CD4-positive, alpha-beta T cell (primary cell): Measurements from ENCODE around the gene PPP1R9B. TPM values are rescaled to one million over a fixed set of nuclear protein-coding genes. Genes with fewer than 3 reads are reported as not detected.

Experiments
- ATAC-seq: fragments of 200-7000 bp; cut with Tn5 transposase; one replicate; pipeline ENCODE4 v1.10.0; 2022; ENCODE audit warnings: mild to moderate bottlenecking; ENCODE audit not compliant: poor library complexity
- CTCF ChIA-PET: fragments of 350-600 bp; sonication (Branson Sonifier 250); formaldehyde crosslinking; loops from one replicate; lab custom pipeline; 2021; ENCODE audit warnings: antibody characterized with exemption, inconsistent platforms; lab: Charles Lee
- POLR2A ChIA-PET: fragments of 350-600 bp; sonication (Branson Sonifier 250); formaldehyde crosslinking; loops from one replicate; lab custom pipeline; 2021; ENCODE audit warnings: antibody characterized with exemption, inconsistent platforms; lab: Charles Lee
- DNase-seq, 14 experiments: peaks; one replicate each; pipeline ENCODE4 v3.0.0-alpha.2; 2013 to 2020; ENCODE audit warnings: mixed read lengths in 2 of 14
- H3K27ac ChIP-seq, 2 donors: one replicate each; pipeline versions ENCODE4 v1.5.1 to v1.7.0; 2013; ENCODE audit warnings: low read length in 2 of 2, low read depth in 1 of 2, mild to moderate bottlenecking in 1 of 2
- H3K27me3 ChIP-seq, 2 experiments: 1 replicate in 1 of 2; 2 replicates in 1 of 2; pipeline versions ENCODE4 v1.6.1 to v1.7.0; 2013; ENCODE audit warnings: low read length in 2 of 2, control low read depth in 1 of 2, mild to moderate bottlenecking in 1 of 2, moderate library complexity in 1 of 2; ENCODE audit not compliant: insufficient read depth in 2 of 2, control insufficient read depth in 1 of 2
- H3K36me3 ChIP-seq: one replicate; pipeline ENCODE4 v1.6.1; 2013; ENCODE audit warnings: low read length, control low read depth; ENCODE audit not compliant: insufficient read depth
- H3K4me1 ChIP-seq: one replicate; pipeline ENCODE4 v1.6.1; 2013; ENCODE audit warnings: low read length, control low read depth; ENCODE audit not compliant: insufficient read depth
- H3K4me3 ChIP-seq: one replicate; pipeline ENCODE4 v1.5.1; 2013; ENCODE audit warnings: mild to moderate bottlenecking, low read length, moderate library complexity
- H3K9me3 ChIP-seq, 2 experiments: 1 replicate in 1 of 2; 2 replicates in 1 of 2; pipeline versions ENCODE4 v1.6.1 to v1.7.0; 2013; ENCODE audit warnings: low read length in 2 of 2, mild to moderate bottlenecking in 2 of 2, control low read depth in 1 of 2, moderate library complexity in 1 of 2; ENCODE audit not compliant: control insufficient read depth in 1 of 2, insufficient read depth in 1 of 2
- H3K27ac Mint-ChIP-seq: one replicate; pipeline ENCODE4 v1.8.0; 2020; ENCODE audit warnings: mixed read lengths
- H3K27me3 Mint-ChIP-seq: one replicate; pipeline ENCODE4 v1.8.0; 2021; ENCODE audit warnings: mixed read lengths
- H3K36me3 Mint-ChIP-seq: one replicate; pipeline ENCODE4 v1.8.0; 2021; ENCODE audit warnings: low read depth, mixed read lengths
- H3K4me1 Mint-ChIP-seq: one replicate; pipeline ENCODE4 v1.8.0; 2021; ENCODE audit warnings: low read depth, mixed read lengths
- H3K4me3 Mint-ChIP-seq: one replicate; pipeline ENCODE4 v1.8.0; 2020; ENCODE audit warnings: mild to moderate bottlenecking, mixed read lengths
- H3K9me3 Mint-ChIP-seq: one replicate; pipeline ENCODE4 v1.8.0; 2020; ENCODE audit warnings: mixed read lengths
- CTCF ChIP-seq: fragments of 200-600 bp; IDR thresholded peaks from one replicate; pipeline ENCODE4 v1.8.0; 2022; ENCODE audit warnings: antibody characterized with exemption, mild to moderate bottlenecking
- intact Hi-C, 2 experiments: fragments of 100-400 bp; cut with DNase I in 1 of 2; cut with micrococcal nuclease in 1 of 2; formaldehyde crosslinking; loops; one replicate each; pipeline versions ENCODE4 v1.15.1 to v1.9.0; 2023 to 2025; cut with DNase I, micrococcal nuclease
- total RNA-seq, 174 experiments: library from RNA in 2 of 174; stranded (reverse) in 2 of 174; gene quantifications; one replicate each; pipeline ENCODE4 v1.2.3 and lab custom pipeline; 2021 to 2026

PPP1R9B gene
- total RNA-seq, 2 experiments from 2014 or later, result 53.4 to 55.7 TPM

- peaks cover 88% of the 10 kb centered on the region for H3K4me1 Mint-ChIP-seq
- H3K9me3 Mint-ChIP-seq, result no peaks in the 10 kb centered on the region
- DNase-seq, result no peak
- H3K36me3 ChIP-seq, result peaks cover 73% of the 10 kb centered on the region
- no peak for ATAC-seq
- intact Hi-C loops, result loop anchor here in 1 of 2 experiments (5.0 kb wide), 1 partner anchor 34 kb away; no protein-coding TSS in a partner anchor
- peaks cover 90% of the 10 kb centered on the region for H3K36me3 Mint-ChIP-seq
- peaks cover 100% of the 10 kb centered on the region for H3K4me1 ChIP-seq
- H3K4me3 Mint-ChIP-seq, result peak overlapping the region; percentile 28
- CTCF ChIA-PET, result interaction anchor here (2.1 to 2.6 kb wide), 2 partner anchors 9 to 18 kb away, joined by 7 read pairs; no protein-coding TSS in a partner anchor
- no peaks in the 10 kb centered on the region for H3K27me3 Mint-ChIP-seq
- POLR2A ChIA-PET, result interaction anchor here (1.2 to 5.9 kb wide), 2 partner anchors 8 to 17 kb away, joined by 4 to 50 read pairs; partner anchors contain the start of gene PPP1R9B
- H3K9me3 ChIP-seq, result peaks cover 0 to 3% of the 10 kb centered on the region in 2 experiments
- H3K4me3 ChIP-seq, result no peak overlapping the region
- no peaks in the 10 kb centered on the region for H3K27me3 ChIP-seq
- peak overlapping the region in 1 of 2 donors; percentile 9 for H3K27ac ChIP-seq
- H3K27ac Mint-ChIP-seq, result peak overlapping the region; percentile 85
- TF ChIP-seq CTCF, result no peak
Observed at GRCh38 chr17:50143461-50144176, 6.9 kb downstream of the PPP1R9B start.

GRCh38 chr17:50141745-50142110 lies 8.7 kb downstream of the PPP1R9B start:
- peaks cover 95% of the 10 kb centered on the region for H3K4me1 ChIP-seq
- ChIA-PET CTCF (interaction anchor here (2.1 to 2.6 kb wide), 2 partner anchors 10 to 20 kb away, joined by 7 read pairs; no protein-coding TSS in a partner anchor), POLR2A (interaction anchor here (3.0 to 5.9 kb wide), 2 partner anchors 9 to 20 kb away, joined by 16 to 50 read pairs; partner anchors contain the start of gene PPP1R9B)
- TF ChIP-seq CTCF, result no peak
- Mint-ChIP-seq H3K4me1 (peaks cover 82% of the 10 kb centered on the region), H3K36me3 (peaks cover 96% of the 10 kb centered on the region), H3K9me3 (no peaks in the 10 kb centered on the region), H3K27me3 (no peaks in the 10 kb centered on the region), H3K4me3 (peak overlapping the region; percentile 57), H3K27ac (peak overlapping the region; percentile 76)
- H3K27ac ChIP-seq, result peak overlapping the region in 1 of 2 donors; percentile 52
- peaks cover 0 to 3% of the 10 kb centered on the region in 2 experiments for H3K9me3 ChIP-seq
- no peaks in the 10 kb centered on the region for H3K27me3 ChIP-seq
- H3K36me3 ChIP-seq, result peaks cover 89% of the 10 kb centered on the region
- no peak overlapping the region for H3K4me3 ChIP-seq
- intact Hi-C loops, result loop anchor here in 1 of 2 experiments (5.0 kb wide), 1 partner anchor 36 kb away; no protein-coding TSS in a partner anchor
- ATAC-seq (no peak), DNase-seq (peak in 4 of 14 experiments; percentile 27 to 40 (median 35))

GRCh38 chr17:50141026-50141744 lies 9.3 kb downstream of the PPP1R9B start:
- H3K36me3 ChIP-seq, result peaks cover 89% of the 10 kb centered on the region
- CTCF ChIA-PET, result interaction anchor here (0.8 to 2.7 kb wide), 7 partner anchors 9 to 129 kb away, joined by 3 to 16 read pairs (median 5); partner anchors contain the start of genes PPP1R9B and SAMD14
- Mint-ChIP-seq H3K9me3 (no peaks in the 10 kb centered on the region), H3K4me3 (peak overlapping the region; percentile 57), H3K4me1 (peaks cover 77% of the 10 kb centered on the region), H3K36me3 (peaks cover 97% of the 10 kb centered on the region), H3K27me3 (no peaks in the 10 kb centered on the region), H3K27ac (peak overlapping the region; percentile 76)
- no peaks in the 10 kb centered on the region for H3K27me3 ChIP-seq
- ATAC-seq, result no peak
- H3K9me3 ChIP-seq, result peaks cover 0 to 3% of the 10 kb centered on the region in 2 experiments
- intact Hi-C loops, result loop anchor here in 1 of 2 experiments (5.0 kb wide), 1 partner anchor 36 kb away; no protein-coding TSS in a partner anchor
- peak overlapping the region; percentile 17 for H3K4me3 ChIP-seq
- peaks cover 89% of the 10 kb centered on the region for H3K4me1 ChIP-seq
- no peak for TF ChIP-seq CTCF
- peak overlapping the region in 1 of 2 donors; percentile 52 for H3K27ac ChIP-seq
- DNase-seq, result no peak
- POLR2A ChIA-PET, result interaction anchor here (3.0 to 5.9 kb wide), 2 partner anchors 10 to 20 kb away, joined by 16 to 50 read pairs; partner anchors contain the start of gene PPP1R9B
